ENCODE measurements around the gene PCDH9.

PCDH9 gene

DNA sequence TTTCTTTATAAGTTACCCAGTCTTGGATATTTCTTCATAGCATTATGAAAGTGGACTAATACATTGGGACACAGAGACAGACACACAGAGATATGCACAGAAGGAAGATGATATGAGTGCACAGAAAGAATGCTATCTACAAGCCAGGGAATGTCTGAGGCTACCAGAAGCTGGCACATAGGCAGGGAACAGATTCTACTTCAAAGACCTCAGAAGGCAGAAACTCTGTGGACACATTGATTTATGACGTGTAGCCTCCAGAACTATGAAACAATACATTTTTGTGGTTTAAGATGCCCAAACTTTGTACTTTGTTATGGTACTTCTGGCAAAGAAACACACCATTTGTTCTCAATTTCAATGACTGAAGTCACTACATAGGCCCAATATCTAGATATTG is 556.7 kb downstream of the PCDH9 start:
- H3K4me3 ChIP-seq (ENCODE audit: low read depth, low read length): no peak overlapping the region
- peak; percentile 95 for DNase-seq (ENCODE audit: low read depth)
- TF ChIP-seq, protein P1, sequence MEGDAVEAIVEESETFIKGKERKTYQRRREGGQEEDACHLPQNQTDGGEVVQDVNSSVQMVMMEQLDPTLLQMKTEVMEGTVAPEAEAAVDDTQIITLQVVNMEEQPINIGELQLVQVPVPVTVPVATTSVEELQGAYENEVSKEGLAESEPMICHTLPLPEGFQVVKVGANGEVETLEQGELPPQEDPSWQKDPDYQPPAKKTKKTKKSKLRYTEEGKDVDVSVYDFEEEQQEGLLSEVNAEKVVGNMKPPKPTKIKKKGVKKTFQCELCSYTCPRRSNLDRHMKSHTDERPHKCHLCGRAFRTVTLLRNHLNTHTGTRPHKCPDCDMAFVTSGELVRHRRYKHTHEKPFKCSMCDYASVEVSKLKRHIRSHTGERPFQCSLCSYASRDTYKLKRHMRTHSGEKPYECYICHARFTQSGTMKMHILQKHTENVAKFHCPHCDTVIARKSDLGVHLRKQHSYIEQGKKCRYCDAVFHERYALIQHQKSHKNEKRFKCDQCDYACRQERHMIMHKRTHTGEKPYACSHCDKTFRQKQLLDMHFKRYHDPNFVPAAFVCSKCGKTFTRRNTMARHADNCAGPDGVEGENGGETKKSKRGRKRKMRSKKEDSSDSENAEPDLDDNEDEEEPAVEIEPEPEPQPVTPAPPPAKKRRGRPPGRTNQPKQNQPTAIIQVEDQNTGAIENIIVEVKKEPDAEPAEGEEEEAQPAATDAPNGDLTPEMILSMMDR (conservative IDR thresholded peaks at IDR 0.05; ENCODE audit: low read depth, low read length): no peak

DNA sequence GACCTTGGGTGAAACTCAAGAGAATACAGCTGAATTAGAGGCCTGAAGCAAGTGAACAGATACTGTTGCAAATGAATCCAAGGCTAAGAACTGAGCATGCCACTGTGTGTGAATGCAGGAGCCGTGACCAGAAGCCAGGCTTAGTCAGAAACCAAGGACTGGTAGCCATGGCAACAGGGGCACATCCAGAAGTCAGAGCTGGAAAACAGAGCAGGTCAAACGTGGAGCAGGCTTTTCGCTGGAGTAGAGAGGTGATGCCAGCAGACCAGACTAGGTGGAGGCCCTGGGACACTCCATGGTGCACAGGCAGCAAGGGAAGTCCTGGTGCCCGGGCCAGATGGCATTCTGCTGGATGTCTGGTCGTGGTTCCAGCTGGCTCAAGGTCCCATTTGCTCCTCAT is 564.1 kb downstream of the PCDH9 start:
- DNase-seq (ENCODE audit: low read depth): peak; percentile 86
- TF ChIP-seq, protein P1 (conservative IDR thresholded peaks at IDR 0.05; ENCODE audit: low read depth, low read length): no peak
- H3K4me3 ChIP-seq (ENCODE audit: low read depth, low read length): no peak overlapping the region

DNA sequence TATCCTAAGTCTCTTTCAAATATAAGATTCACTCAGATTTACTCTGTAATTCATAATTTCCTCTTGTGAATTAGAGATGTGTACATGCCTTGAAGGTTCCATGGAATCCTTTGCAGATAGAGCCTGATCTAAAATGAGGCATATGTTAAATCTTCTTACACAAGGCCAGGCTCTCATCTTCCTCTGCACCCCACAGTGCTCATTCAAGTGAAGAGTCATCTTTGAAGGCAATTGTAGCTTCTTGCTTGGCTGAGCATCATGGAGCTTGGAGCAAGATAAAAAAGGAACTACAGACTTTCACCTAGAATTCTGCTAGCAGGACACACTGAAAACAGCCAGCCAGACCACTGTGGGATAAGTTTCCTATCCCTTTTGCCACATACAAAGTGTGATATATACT is 566.4 kb downstream of the PCDH9 start:
- no peak for DNase-seq (ENCODE audit: low read depth)
- no peak overlapping the region for H3K4me3 ChIP-seq (ENCODE audit: low read depth, low read length)
- TF ChIP-seq, protein P1 (conservative IDR thresholded peaks at IDR 0.05; ENCODE audit: low read depth, low read length): no peak

DNA sequence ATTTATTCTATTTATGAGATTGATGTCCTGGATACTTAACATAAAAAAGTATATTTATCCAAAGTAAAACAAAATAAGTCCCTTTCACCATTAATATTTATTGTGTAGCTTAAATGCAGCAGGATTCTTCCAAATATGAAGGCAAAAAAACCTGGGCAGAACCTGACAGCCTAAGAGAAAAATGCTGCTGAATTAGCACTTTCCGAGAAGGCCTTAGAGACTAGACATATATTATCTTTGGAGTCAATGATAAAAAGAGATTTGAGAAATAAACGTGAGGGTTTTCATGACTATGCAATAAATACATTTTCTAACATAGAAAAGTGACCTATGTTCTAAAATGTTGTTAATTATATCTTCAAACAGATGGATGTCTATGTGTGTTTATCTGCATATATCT is 566.9 kb downstream of the PCDH9 start:
- no peak overlapping the region for H3K4me3 ChIP-seq (ENCODE audit: low read depth, low read length)
- no peak for DNase-seq (ENCODE audit: low read depth)
- TF ChIP-seq, protein P1 (conservative IDR thresholded peaks at IDR 0.05; ENCODE audit: low read depth, low read length): no peak

DNA sequence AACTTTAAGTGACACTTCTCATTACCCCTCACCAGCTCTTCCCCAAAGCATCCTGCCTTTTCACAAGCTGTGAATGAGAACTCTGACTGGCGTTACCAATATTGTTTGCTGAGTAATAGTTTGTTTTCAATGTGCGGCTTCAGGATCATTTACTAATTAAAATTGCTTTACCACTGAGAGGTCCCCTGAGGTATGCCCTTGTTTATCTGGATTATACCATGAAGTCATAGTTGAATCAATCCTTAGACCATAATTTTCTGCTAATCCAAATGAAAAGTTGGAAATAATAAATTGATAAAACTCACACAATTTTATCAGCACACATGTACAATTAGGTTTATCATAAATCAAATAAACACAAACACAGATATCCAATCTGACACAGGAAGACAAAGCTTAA is 568.8 kb downstream of the PCDH9 start:
- TF ChIP-seq, protein P1 (conservative IDR thresholded peaks at IDR 0.05; ENCODE audit: low read depth, low read length): no peak
- H3K4me3 ChIP-seq (ENCODE audit: low read depth, low read length): no peak overlapping the region
- no peak for DNase-seq (ENCODE audit: low read depth)

DNA sequence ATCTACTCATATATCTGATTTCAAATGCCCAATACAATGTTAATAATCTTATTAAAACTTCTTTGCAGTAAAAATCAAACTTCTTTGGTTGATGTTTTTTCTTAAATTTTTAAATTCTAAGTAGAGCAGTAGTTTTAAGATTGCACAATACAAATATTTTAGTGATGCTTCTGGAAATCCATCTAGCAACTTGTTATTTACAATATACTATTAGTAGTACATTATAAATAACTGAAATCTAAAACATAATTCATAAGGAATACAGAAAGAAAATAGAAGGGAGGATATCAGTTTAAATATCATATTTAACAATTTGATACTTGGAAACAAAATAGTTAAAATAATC is 569.7 kb downstream of the PCDH9 start:
- TF ChIP-seq, protein P1 (conservative IDR thresholded peaks at IDR 0.05; ENCODE audit: low read depth, low read length): no peak
- H3K4me3 ChIP-seq (ENCODE audit: low read depth, low read length): no peak overlapping the region
- no peak for DNase-seq (ENCODE audit: low read depth)

DNA sequence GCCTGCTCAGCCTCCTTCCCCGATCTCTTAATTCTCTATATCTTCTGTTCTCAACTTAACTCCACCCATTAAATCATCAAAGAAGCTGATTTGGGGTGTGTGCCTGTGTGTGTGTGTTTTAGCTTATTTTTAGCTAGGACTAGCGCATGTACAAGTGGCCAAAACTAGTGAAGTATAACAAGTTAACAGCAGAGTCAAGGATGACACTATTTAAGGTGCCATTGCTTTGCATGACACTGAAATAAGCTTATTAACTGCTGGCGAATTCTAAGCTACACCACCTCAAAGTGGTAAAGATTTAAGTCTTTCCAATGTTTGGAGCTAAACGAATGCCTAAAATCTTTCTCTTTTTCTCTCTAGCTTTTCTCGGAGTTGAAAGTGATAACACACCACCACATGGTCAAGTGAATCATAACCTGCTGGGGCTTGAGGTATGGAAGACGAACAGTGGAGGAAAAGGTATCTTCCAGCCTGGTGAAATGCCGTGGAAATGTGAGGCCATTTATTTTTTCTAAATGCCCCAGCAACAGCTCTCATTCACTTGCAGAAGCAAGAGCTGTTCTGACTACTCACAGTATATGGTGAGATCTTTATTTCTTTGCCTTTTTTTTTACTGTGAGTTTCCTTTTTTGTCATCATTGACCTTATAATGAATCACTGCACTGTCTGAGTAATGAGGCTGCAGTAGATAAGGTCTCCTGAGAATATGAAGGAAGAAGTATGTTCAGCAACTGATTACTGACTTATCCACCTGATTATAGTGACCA is 570.3 kb downstream of the PCDH9 start:
- peak overlapping the region; percentile 25 for H3K4me3 ChIP-seq (ENCODE audit: low read depth, low read length)
- peak; percentile 79 for DNase-seq (ENCODE audit: low read depth)

More for the DNA sequence above, 570.3 kb downstream of the PCDH9 start:
- TF ChIP-seq, protein P1 (conservative IDR thresholded peaks at IDR 0.05; ENCODE audit: low read depth, low read length): no peak
